HEK293 (cell line): Measurements from ENCODE around the gene DYNC1I1.

Source experiments
- GLI2 ChIP-seq: fragments of 450-650 bp; formaldehyde crosslinking; IDR thresholded peaks from 2 replicates; pipeline ENCODE4; 2017; ENCODE audit warnings: missing biosample characterization, missing genetic modification characterization, low read depth, borderline replicate concordance
- GLIS1 ChIP-seq: fragments of 450-650 bp; formaldehyde crosslinking; IDR thresholded peaks from 2 replicates; pipeline ENCODE4 v1.5.1; 2016; ENCODE audit warnings: missing biosample characterization, missing genetic modification characterization
- KLF9 ChIP-seq: fragments of 450-650 bp; formaldehyde crosslinking; IDR thresholded peaks from 2 replicates; pipeline ENCODE4 v1.5.1; 2016; ENCODE audit warnings: missing biosample characterization, missing genetic modification characterization, low read depth
- PATZ1 ChIP-seq: fragments of 450-650 bp; formaldehyde crosslinking; IDR thresholded peaks from 2 replicates; pipeline ENCODE4 v1.5.1; 2016; ENCODE audit warnings: missing biosample characterization, missing genetic modification characterization
- PBX3 ChIP-seq: sonication (generic); formaldehyde crosslinking; IDR thresholded peaks from 2 replicates; pipeline ENCODE4 v1.8.1; 2022; ENCODE audit warnings: mild to moderate bottlenecking, moderate library complexity, missing genetic modification reagents
- PRDM4 ChIP-seq: fragments of 450-650 bp; formaldehyde crosslinking; IDR thresholded peaks from 2 replicates; pipeline ENCODE4 v1.5.1; 2017; ENCODE audit warnings: missing biosample characterization, missing genetic modification characterization
- SCRT2 ChIP-seq: fragments of 450-650 bp; formaldehyde crosslinking; IDR thresholded peaks from 2 replicates; pipeline ENCODE4 v1.5.1; 2016; ENCODE audit warnings: missing biosample characterization, missing genetic modification characterization
- ZBTB17 ChIP-seq: fragments of 450-650 bp; formaldehyde crosslinking; IDR thresholded peaks from 2 replicates; pipeline ENCODE4 v1.5.1; 2016; ENCODE audit warnings: missing biosample characterization, missing genetic modification characterization
- ZNF10 ChIP-seq: fragments of 450-650 bp; formaldehyde crosslinking; IDR thresholded peaks from 2 replicates; pipeline ENCODE4 v1.5.1; 2017; ENCODE audit warnings: missing biosample characterization, missing genetic modification characterization
- ZNF23 ChIP-seq: fragments of 450-650 bp; formaldehyde crosslinking; IDR thresholded peaks from 2 replicates; pipeline ENCODE4 v1.5.1; 2016; ENCODE audit warnings: missing biosample characterization, missing genetic modification characterization, borderline replicate concordance
- ZNF26 ChIP-seq: fragments of 450-650 bp; formaldehyde crosslinking; IDR thresholded peaks from 2 replicates; pipeline ENCODE4 v1.5.1; 2016; ENCODE audit warnings: missing biosample characterization, missing genetic modification characterization
- ZNF302 ChIP-seq: fragments of 450-650 bp; formaldehyde crosslinking; IDR thresholded peaks from 2 replicates; pipeline ENCODE4 v1.5.1; 2016; ENCODE audit warnings: missing biosample characterization, missing genetic modification characterization, low read depth
- ZNF423 ChIP-seq: fragments of 450-650 bp; formaldehyde crosslinking; IDR thresholded peaks from 2 replicates; pipeline ENCODE4 v1.5.1; 2016; ENCODE audit warnings: missing biosample characterization, missing genetic modification characterization
- ZNF449 ChIP-seq: fragments of 450-650 bp; formaldehyde crosslinking; IDR thresholded peaks from 2 replicates; pipeline ENCODE4 v1.5.1; 2017; ENCODE audit warnings: missing biosample characterization, mild to moderate bottlenecking, missing genetic modification characterization, moderate library complexity
- ZNF488 ChIP-seq: fragments of 450-650 bp; formaldehyde crosslinking; IDR thresholded peaks from 2 replicates; pipeline ENCODE4 v1.5.1; 2016; ENCODE audit warnings: missing biosample characterization, missing genetic modification characterization
- ZNF510 ChIP-seq: fragments of 450-650 bp; formaldehyde crosslinking; IDR thresholded peaks from 2 replicates; pipeline ENCODE4 v1.5.1; 2018; ENCODE audit warnings: mild to moderate bottlenecking, missing genetic modification characterization, missing biosample characterization; ENCODE audit not compliant: insufficient replicate concordance
- ZNF530 ChIP-seq: fragments of 450-650 bp; formaldehyde crosslinking; IDR thresholded peaks from 2 replicates; pipeline ENCODE4 v1.5.1; 2016; ENCODE audit warnings: low read depth, missing biosample characterization, missing genetic modification characterization
- ZNF558 ChIP-seq: fragments of 450-650 bp; formaldehyde crosslinking; IDR thresholded peaks from 2 replicates; pipeline ENCODE4 v1.5.1; 2016; ENCODE audit warnings: missing biosample characterization, missing genetic modification characterization
- ZNF580 ChIP-seq: fragments of 450-650 bp; formaldehyde crosslinking; IDR thresholded peaks from 2 replicates; pipeline ENCODE4 v1.5.1; 2016; ENCODE audit warnings: missing biosample characterization, missing genetic modification characterization
- ZNF585B ChIP-seq: fragments of 450-650 bp; formaldehyde crosslinking; IDR thresholded peaks from 2 replicates; pipeline ENCODE4 v1.5.1; 2016; ENCODE audit warnings: missing biosample characterization, missing genetic modification characterization
- ZNF639 ChIP-seq: fragments of 450-650 bp; formaldehyde crosslinking; IDR thresholded peaks from 2 replicates; pipeline ENCODE4 v1.5.1; 2016; ENCODE audit warnings: missing biosample characterization, missing genetic modification characterization
- ZNF658 ChIP-seq: fragments of 450-650 bp; formaldehyde crosslinking; IDR thresholded peaks from 2 replicates; pipeline ENCODE4; 2016; ENCODE audit warnings: missing biosample characterization, missing genetic modification characterization
- ZNF677 ChIP-seq: fragments of 450-650 bp; IDR thresholded peaks from 2 replicates; pipeline ENCODE4 v1.5.0; 2018; ENCODE audit warnings: missing biosample characterization, mild to moderate bottlenecking, missing genetic modification characterization, moderate library complexity
- ZNF701 ChIP-seq: fragments of 450-650 bp; formaldehyde crosslinking; IDR thresholded peaks from 2 replicates; pipeline ENCODE4 v1.5.1; 2016; ENCODE audit warnings: missing biosample characterization, missing genetic modification characterization
- ZNF777 ChIP-seq: fragments of 450-650 bp; formaldehyde crosslinking; IDR thresholded peaks from 2 replicates; pipeline ENCODE4 v1.5.1; 2017; ENCODE audit warnings: missing biosample characterization, missing genetic modification characterization, borderline replicate concordance
- ZSCAN4 ChIP-seq: fragments of 450-650 bp; formaldehyde crosslinking; IDR thresholded peaks from 2 replicates; pipeline ENCODE4 v1.5.1; 2017; ENCODE audit warnings: missing biosample characterization, missing genetic modification characterization

Gene DYNC1I1

GRCh38 chr7:95772771-95773581, 622 bp downstream of the DYNC1I1 start (continued):
- peak; percentile 1; the same call in 1 of the 2 replicates for TF ChIP-seq PATZ1 (tag by site-specific recombination)
- TF ChIP-seq PBX3: 0 out of 2 replicates have a peak, but pooled peaks have one; percentile 2
- no peak for TF ChIP-seq ZNF488 (tag by site-specific recombination)
- no peak for TF ChIP-seq ZNF585B (tag by site-specific recombination)
- TF ChIP-seq ZNF777 (tag by site-specific recombination): peak; percentile 63; the same call in 1 of the 2 replicates
- no peak for TF ChIP-seq ZNF701 (tag by site-specific recombination)
- TF ChIP-seq ZBTB17 (tag by site-specific recombination): peak; percentile 75
- TF ChIP-seq ZNF677: no peak
- TF ChIP-seq ZSCAN4 (tag by site-specific recombination): no peak
- TF ChIP-seq ZNF530: no peak
- TF ChIP-seq ZNF449 (tag by site-specific recombination): no peak
- TF ChIP-seq GLI2 (tag by site-specific recombination): no peak
- no peak for TF ChIP-seq ZNF658 (tag by site-specific recombination)
- no peak for TF ChIP-seq ZNF423 (tag by site-specific recombination)
- no peak for TF ChIP-seq ZNF639
- no peak for TF ChIP-seq ZNF26 (tag by site-specific recombination)
- TF ChIP-seq PRDM4 (tag by site-specific recombination): no peak
- TF ChIP-seq ZNF23: no peak
- no peak for TF ChIP-seq ZNF510 (tag by site-specific recombination)
- no peak for TF ChIP-seq ZNF558 (tag by site-specific recombination)
- no peak for TF ChIP-seq KLF9
- no peak for TF ChIP-seq ZNF580 (tag by site-specific recombination)
- TF ChIP-seq SCRT2 (tag by site-specific recombination): no peak
- TF ChIP-seq GLIS1 (tag by site-specific recombination): no peak
- no peak for TF ChIP-seq ZNF10
- TF ChIP-seq ZNF302: no peak
